ENCODE results near the gene MOSMO.
"Not testable (repeated sequence)": the region's sequence is repeated elsewhere in the genome, so short reads cannot be mapped to it uniquely, and the experiment has no call there.

Gene MOSMO

GRCh38 chr16:22122239-22122638 is 114.3 kb downstream of the MOSMO start:
- Histone ChIP-seq H3K4me1 (ENCODE audit: insufficient read depth, insufficient read length) (peaks cover 5% of the 10 kb centered on the region), H3K36me3 (ENCODE audit: insufficient read depth, insufficient read length, low read length) (no peaks in the 10 kb centered on the region), H3K9me3 (ENCODE audit: insufficient read depth, low read length) (no peaks in the 10 kb centered on the region), H3K9ac (ENCODE audit: insufficient read length, low read depth) (no peak overlapping the region), H3K4me3 (ENCODE audit: insufficient read length, low read depth) (no peak overlapping the region), H3K27me3 (ENCODE audit: insufficient read depth, insufficient read length) (no peaks in the 10 kb centered on the region)
- DNase-seq (ENCODE audit: low read depth, low spot score) = no peak
- TF ChIP-seq SUZ12 (IDR thresholded peaks at IDR 0.05; ENCODE audit: extremely low read depth, insufficient read depth, insufficient read length) (no peak), ZNF274 (IDR thresholded peaks at IDR 0.05; ENCODE audit: low read depth, low read length) (no peak), YY1 (IDR thresholded peaks at IDR 0.05; ENCODE audit: insufficient read depth, insufficient read length) (no peak)

DNA sequence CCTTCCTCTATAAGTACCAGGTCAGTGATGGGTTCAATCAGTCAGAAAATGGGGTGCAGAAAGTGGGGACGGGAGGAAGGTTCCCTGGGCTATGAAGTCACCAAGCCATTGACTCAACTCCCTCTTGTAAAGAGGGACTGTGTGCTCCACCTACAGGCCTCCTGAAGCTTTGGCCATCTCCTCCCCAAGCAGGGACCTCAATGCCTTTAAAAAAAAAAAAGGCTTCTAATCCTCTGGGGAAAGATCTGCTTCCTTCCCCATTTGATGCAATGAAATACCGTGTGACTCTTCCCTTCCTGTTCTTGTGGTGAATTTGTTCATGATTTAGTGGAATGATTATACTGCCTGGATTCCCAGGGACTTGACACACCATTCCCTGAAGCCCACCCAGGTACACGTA is 115.2 kb downstream of the MOSMO start:
- no peak overlapping the region for H3K4me3 ChIP-seq (ENCODE audit: insufficient read length, low read depth)
- peaks cover 5% of the 10 kb centered on the region for H3K4me1 ChIP-seq (ENCODE audit: insufficient read depth, insufficient read length)
- no peak for DNase-seq (ENCODE audit: low read depth, low spot score)
- no peaks in the 10 kb centered on the region for H3K27me3 ChIP-seq (ENCODE audit: insufficient read depth, insufficient read length)
- TF ChIP-seq SUZ12 (IDR thresholded peaks at IDR 0.05; ENCODE audit: extremely low read depth, insufficient read depth, insufficient read length) (no peak), YY1 (IDR thresholded peaks at IDR 0.05; ENCODE audit: insufficient read depth, insufficient read length) (no peak), ZNF274 (IDR thresholded peaks at IDR 0.05; ENCODE audit: low read depth, low read length) (no peak)
- no peaks in the 10 kb centered on the region for H3K9me3 ChIP-seq (ENCODE audit: insufficient read depth, low read length)
- H3K9ac ChIP-seq (ENCODE audit: insufficient read length, low read depth) = peak overlapping the region; percentile 28
- no peaks in the 10 kb centered on the region for H3K36me3 ChIP-seq (ENCODE audit: insufficient read depth, insufficient read length, low read length)

DNA sequence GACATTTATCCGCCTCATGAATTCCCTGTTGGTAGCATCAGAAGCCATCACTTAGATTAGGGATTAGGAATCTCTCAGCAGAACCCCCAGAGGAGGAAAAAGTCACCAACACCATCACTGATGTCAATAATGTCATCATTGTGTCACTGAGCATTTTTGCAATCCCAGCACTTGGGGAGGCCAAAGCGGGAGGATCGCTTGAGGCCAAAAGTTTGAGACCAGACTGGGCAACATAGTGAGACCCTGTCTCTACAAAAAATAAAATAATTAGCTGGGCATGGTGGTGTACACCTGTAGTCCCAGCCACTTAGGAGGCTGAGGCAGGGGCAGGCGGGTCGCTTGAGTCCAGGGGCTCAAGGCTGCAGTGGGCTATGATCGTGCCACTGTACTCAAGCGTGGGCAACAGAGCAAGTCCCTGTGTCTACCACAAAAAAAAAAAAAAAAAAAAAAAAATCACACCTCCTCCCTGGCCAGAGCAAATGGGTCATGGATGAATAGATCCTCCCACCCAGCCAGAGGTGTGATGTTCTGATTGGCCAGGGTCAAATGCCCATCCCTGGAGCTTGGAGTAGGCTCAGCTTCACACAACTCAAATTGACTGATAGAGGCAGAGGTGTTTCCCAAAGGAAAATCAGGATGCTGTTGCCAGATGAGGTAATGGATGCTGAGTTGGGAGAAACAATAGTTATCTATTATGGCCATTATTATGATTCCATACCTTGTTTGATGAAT is 116.0 kb downstream of the MOSMO start:
- Histone ChIP-seq H3K27me3 (ENCODE audit: insufficient read depth, insufficient read length) (no peaks in the 10 kb centered on the region), H3K36me3 (ENCODE audit: insufficient read depth, insufficient read length, low read length) (no peaks in the 10 kb centered on the region), H3K9me3 (ENCODE audit: insufficient read depth, low read length) (no peaks in the 10 kb centered on the region), H3K4me3 (ENCODE audit: insufficient read length, low read depth) (no peak overlapping the region), H3K4me1 (ENCODE audit: insufficient read depth, insufficient read length) (peaks cover 5% of the 10 kb centered on the region), H3K9ac (ENCODE audit: insufficient read length, low read depth) (peak overlapping the region; percentile 28)
- TF ChIP-seq SUZ12 (IDR thresholded peaks at IDR 0.05; ENCODE audit: extremely low read depth, insufficient read depth, insufficient read length) (no peak), ZNF274 (IDR thresholded peaks at IDR 0.05; ENCODE audit: low read depth, low read length) (no peak), YY1 (IDR thresholded peaks at IDR 0.05; ENCODE audit: insufficient read depth, insufficient read length) (no peak)
- DNase-seq (ENCODE audit: low read depth, low spot score) = no peak

DNA sequence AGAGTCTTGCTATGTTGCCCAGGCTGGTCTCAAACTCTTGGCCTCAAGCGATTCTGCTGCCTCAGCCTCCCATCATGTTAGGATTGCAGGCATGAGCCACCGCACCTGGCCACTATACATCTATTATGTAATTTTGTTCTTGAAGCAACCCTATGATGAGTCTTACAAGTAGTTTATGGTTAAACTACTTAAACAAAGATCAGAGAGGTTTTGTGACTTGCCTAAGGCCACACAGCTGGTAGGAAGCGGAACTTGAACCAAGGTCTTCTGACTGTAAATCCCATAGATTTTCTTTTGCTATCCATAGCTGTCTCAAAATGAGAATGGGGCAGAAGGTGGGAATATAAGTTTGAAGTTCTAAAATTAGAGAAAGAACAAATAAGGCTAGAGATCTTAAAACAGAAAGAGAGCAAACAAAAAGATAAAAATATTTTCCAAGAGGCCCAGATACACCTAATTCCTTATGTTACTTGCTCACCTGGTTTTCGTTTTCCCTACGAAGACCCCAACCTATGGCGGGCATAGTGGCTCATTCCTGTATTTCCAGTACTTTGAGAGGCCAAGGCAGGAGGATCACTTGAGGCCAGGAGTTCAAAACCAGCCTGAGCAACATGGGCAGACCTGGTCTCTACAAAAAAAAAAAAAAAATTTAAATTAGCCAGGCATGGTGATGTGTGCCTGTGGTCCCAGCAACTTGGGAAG is 116.8 kb downstream of the MOSMO start:
- DNase-seq (ENCODE audit: low read depth, low spot score) = no peak
- Histone ChIP-seq H3K9me3 (ENCODE audit: insufficient read depth, low read length) (no peaks in the 10 kb centered on the region), H3K36me3 (ENCODE audit: insufficient read depth, insufficient read length, low read length) (no peaks in the 10 kb centered on the region), H3K27me3 (ENCODE audit: insufficient read depth, insufficient read length) (no peaks in the 10 kb centered on the region), H3K4me3 (ENCODE audit: insufficient read length, low read depth) (no peak overlapping the region), H3K9ac (ENCODE audit: insufficient read length, low read depth) (no peak overlapping the region), H3K4me1 (ENCODE audit: insufficient read depth, insufficient read length) (peaks cover 5% of the 10 kb centered on the region)
- TF ChIP-seq ZNF274 (IDR thresholded peaks at IDR 0.05; ENCODE audit: low read depth, low read length) (no peak), YY1 (IDR thresholded peaks at IDR 0.05; ENCODE audit: insufficient read depth, insufficient read length) (no peak), SUZ12 (IDR thresholded peaks at IDR 0.05; ENCODE audit: extremely low read depth, insufficient read depth, insufficient read length) (no peak)

DNA sequence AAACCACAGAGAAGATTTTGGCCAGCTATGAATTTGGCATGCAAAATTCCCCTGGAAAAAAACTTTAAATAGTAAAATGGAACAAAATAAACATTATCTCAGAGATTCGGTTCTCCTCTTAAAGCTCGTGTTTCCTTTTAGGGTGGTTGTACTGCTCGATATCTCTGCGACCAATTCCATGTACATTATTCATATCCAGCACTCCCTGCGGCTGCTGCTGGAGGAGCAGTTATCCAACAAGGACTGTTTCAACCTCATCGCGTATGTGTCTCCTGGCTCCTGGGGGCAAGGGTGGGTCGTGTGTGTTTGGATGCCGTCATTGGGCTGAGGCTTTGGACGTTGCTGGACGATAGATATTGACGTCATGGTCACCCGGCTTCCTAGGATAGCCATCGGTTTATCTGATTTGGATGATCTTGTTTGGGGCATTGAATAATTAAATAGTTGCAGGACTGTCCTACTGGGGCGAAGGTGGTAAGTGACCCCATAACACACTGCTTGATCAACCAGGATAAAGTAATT is 118.2 kb downstream of the MOSMO start:
- TF ChIP-seq ZNF274 (IDR thresholded peaks at IDR 0.05; ENCODE audit: low read depth, low read length) (no peak), SUZ12 (IDR thresholded peaks at IDR 0.05; ENCODE audit: extremely low read depth, insufficient read depth, insufficient read length) (no peak), YY1 (IDR thresholded peaks at IDR 0.05; ENCODE audit: insufficient read depth, insufficient read length) (no peak)
- Histone ChIP-seq H3K36me3 (ENCODE audit: insufficient read depth, insufficient read length, low read length) (no peaks in the 10 kb centered on the region), H3K4me3 (ENCODE audit: insufficient read length, low read depth) (no peak overlapping the region), H3K4me1 (ENCODE audit: insufficient read depth, insufficient read length) (peaks cover 5% of the 10 kb centered on the region), H3K27me3 (ENCODE audit: insufficient read depth, insufficient read length) (no peaks in the 10 kb centered on the region), H3K9me3 (ENCODE audit: insufficient read depth, low read length) (no peaks in the 10 kb centered on the region), H3K9ac (ENCODE audit: insufficient read length, low read depth) (no peak overlapping the region)
- no peak for DNase-seq (ENCODE audit: low read depth, low spot score)

DNA sequence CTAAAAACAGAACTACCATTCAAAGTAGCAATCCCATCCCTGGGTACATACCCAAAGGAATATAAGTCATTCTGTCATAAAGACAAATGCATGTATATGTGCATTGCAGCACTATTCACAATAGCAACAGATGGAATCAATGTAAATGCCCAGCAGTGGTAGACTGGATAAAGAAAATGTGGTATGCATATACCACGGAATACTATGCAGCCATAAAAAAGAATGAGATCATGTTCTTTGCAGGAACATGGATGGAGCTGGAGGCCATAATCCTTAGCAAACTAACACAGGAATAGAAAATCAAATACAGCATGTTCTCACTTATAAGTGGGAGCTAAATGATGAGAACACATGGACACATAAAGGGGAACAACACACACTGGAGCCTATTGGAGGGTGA is 120.6 kb downstream of the MOSMO start:
- not testable (repeated sequence) for H3K27me3 ChIP-seq (ENCODE audit: insufficient read depth, insufficient read length); DNase-seq (ENCODE audit: low read depth, low spot score); H3K9ac ChIP-seq (ENCODE audit: insufficient read length, low read depth); H3K4me1 ChIP-seq (ENCODE audit: insufficient read depth, insufficient read length); H3K36me3 ChIP-seq (ENCODE audit: insufficient read depth, insufficient read length, low read length); H3K9me3 ChIP-seq (ENCODE audit: insufficient read depth, low read length); H3K4me3 ChIP-seq (ENCODE audit: insufficient read length, low read depth)

- Histone ChIP-seq H3K9ac (ENCODE audit: insufficient read length, low read depth) (no peak overlapping the region), H3K4me3 (ENCODE audit: insufficient read length, low read depth) (no peak overlapping the region), H3K4me1 (ENCODE audit: insufficient read depth, insufficient read length) (no peaks in the 10 kb centered on the region), H3K9me3 (ENCODE audit: insufficient read depth, low read length) (no peaks in the 10 kb centered on the region), H3K27me3 (ENCODE audit: insufficient read depth, insufficient read length) (no peaks in the 10 kb centered on the region), H3K36me3 (ENCODE audit: insufficient read depth, insufficient read length, low read length) (no peaks in the 10 kb centered on the region)
- DNase-seq (ENCODE audit: low read depth, low spot score) = no peak
- TF ChIP-seq YY1 (IDR thresholded peaks at IDR 0.05; ENCODE audit: insufficient read depth, insufficient read length) (no peak), ZNF274 (IDR thresholded peaks at IDR 0.05; ENCODE audit: low read depth, low read length) (no peak), SUZ12 (IDR thresholded peaks at IDR 0.05; ENCODE audit: extremely low read depth, insufficient read depth, insufficient read length) (no peak)
These were observed 122.6 kb downstream of the MOSMO start for GRCh38 chr16:22130528-22130927.
